Measurements from ENCODE around the gene FNIP2. TPM values are rescaled to one million over a fixed set of nuclear protein-coding genes. Genes with fewer than 3 reads are reported as not detected.
"Not testable (repeated sequence)": the region's sequence is repeated elsewhere in the genome, so short reads cannot be mapped to it uniquely, and the experiment has no call there.

The FNIP2 gene
- total RNA-seq, 1 experiment from 2014 or later: 0.56 TPM

DNA sequence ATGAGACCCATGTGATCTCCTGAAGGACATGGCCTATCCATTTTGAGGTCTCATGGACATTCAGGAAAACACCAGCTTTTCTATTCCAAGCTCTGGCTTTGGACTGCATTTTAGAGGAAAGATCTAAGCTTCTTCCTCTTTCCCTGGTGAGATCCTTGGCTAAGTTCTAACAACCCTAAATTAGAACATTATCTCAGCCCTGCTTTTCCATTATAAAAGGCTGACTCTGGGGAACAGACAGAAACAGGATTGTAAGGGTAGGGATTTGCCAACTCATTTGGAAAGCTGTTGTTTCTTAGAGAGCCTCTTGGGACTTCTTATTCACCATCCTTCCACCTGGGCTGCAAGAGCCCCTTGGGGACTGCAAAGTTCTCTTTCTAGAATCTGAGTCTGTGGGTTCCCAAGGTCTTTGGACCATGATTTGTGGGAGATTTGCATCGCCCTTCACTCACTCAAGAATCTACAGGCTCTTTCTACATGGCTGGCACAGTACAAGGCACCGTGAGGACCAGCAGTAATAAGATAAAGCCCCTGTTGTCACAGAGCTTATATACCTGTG, 146.9 kb downstream of the FNIP2 start:
- H3K36me3 ChIP-seq (ENCODE audit: insufficient read depth, low read length): no peaks in the 10 kb centered on the region
- no peaks in the 10 kb centered on the region for H3K9me3 ChIP-seq (ENCODE audit: low read length)
- H3K27ac ChIP-seq (ENCODE audit: low read length): no peak overlapping the region
- no peak overlapping the region for H3K4me3 ChIP-seq (ENCODE audit: low read length)
- no peaks in the 10 kb centered on the region for H3K4me1 ChIP-seq (ENCODE audit: low read length)
- no peak for DNase-seq
- H3K9me2 ChIP-seq (replicated peaks; ENCODE audit: insufficient read depth, low read length): no peaks in the 10 kb centered on the region
- H4K20me1 ChIP-seq (ENCODE audit: insufficient read depth, low read depth, low read length): no peaks in the 10 kb centered on the region
- H2AFZ ChIP-seq (ENCODE audit: low read length): no peak overlapping the region
- H3K79me2 ChIP-seq (ENCODE audit: low read length): no peaks in the 10 kb centered on the region
- H3K27me3 ChIP-seq (ENCODE audit: low read length): 0 out of 2 replicates have a peak, but pooled peaks cover 2% of the 10 kb centered on the region
- H3K4me2 ChIP-seq (ENCODE audit: low read depth, low read length, poor library complexity, severe bottlenecking): no peak overlapping the region
- no peak overlapping the region for H3K9ac ChIP-seq (ENCODE audit: low read length)

DNA sequence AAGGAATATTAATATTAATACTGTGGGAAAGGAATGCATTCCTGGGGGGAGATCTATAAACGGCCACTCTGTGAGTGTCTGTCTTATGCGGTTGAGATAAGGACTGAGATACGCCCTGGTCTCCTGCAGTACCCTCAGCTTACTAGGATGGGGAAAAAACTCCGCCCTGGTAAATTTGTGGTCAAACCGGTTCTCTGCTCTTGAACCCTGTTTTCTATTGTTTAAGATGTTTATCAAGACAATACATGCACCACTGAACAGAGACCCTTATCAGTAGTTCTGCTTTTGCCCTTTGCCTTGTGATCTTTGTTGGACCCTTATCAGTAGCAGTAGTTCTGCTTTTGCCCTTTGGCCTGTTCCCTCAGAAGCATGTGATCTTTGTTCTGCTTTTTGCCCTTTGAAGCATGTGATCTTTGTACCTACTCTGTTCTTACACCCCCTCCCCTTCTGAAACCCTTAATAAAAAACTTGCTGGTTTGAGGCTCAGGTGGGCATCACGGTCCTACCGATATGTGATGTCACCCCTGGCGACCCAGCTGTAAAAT, 151.7 kb downstream of the FNIP2 start:
- not testable (repeated sequence) for H3K4me3 ChIP-seq (ENCODE audit: low read length); H3K9me2 ChIP-seq (replicated peaks; ENCODE audit: insufficient read depth, low read length); H3K9me3 ChIP-seq (ENCODE audit: low read length); H2AFZ ChIP-seq (ENCODE audit: low read length); H3K4me1 ChIP-seq (ENCODE audit: low read length); H3K36me3 ChIP-seq (ENCODE audit: insufficient read depth, low read length); H3K27ac ChIP-seq (ENCODE audit: low read length); H3K4me2 ChIP-seq (ENCODE audit: low read depth, low read length, poor library complexity, severe bottlenecking); H3K27me3 ChIP-seq (ENCODE audit: low read length); DNase-seq; H3K79me2 ChIP-seq (ENCODE audit: low read length); H3K9ac ChIP-seq (ENCODE audit: low read length); H4K20me1 ChIP-seq (ENCODE audit: insufficient read depth, low read depth, low read length)

DNA sequence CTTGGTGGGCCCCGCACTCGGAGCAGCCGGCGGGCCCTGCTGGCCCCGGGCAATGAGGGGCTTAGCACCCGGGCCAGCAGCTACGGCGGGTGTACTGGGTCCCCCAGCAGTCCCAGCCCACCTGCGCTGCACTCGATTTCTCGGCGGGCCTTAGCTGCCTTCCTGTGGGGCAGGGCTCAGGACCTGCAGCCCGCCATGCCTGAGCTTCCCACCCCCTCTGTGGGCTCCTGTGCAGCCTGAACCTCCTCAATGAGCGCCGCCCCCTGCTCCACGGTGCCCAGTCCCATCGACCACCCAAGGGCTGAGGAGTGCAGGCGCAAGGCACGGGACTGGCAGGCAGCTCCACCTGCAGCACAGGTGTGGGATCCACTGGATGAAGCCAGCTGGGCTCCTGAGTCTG, 158.9 kb downstream of the FNIP2 start:
- H3K4me2 ChIP-seq (ENCODE audit: low read depth, low read length, poor library complexity, severe bottlenecking); H3K4me3 ChIP-seq (ENCODE audit: low read length); H4K20me1 ChIP-seq (ENCODE audit: insufficient read depth, low read depth, low read length); H3K27ac ChIP-seq (ENCODE audit: low read length); H2AFZ ChIP-seq (ENCODE audit: low read length); H3K9ac ChIP-seq (ENCODE audit: low read length); DNase-seq; H3K9me2 ChIP-seq (replicated peaks; ENCODE audit: insufficient read depth, low read length); H3K4me1 ChIP-seq (ENCODE audit: low read length); H3K9me3 ChIP-seq (ENCODE audit: low read length); H3K36me3 ChIP-seq (ENCODE audit: insufficient read depth, low read length); H3K79me2 ChIP-seq (ENCODE audit: low read length); H3K27me3 ChIP-seq (ENCODE audit: low read length): not testable (repeated sequence)

DNA sequence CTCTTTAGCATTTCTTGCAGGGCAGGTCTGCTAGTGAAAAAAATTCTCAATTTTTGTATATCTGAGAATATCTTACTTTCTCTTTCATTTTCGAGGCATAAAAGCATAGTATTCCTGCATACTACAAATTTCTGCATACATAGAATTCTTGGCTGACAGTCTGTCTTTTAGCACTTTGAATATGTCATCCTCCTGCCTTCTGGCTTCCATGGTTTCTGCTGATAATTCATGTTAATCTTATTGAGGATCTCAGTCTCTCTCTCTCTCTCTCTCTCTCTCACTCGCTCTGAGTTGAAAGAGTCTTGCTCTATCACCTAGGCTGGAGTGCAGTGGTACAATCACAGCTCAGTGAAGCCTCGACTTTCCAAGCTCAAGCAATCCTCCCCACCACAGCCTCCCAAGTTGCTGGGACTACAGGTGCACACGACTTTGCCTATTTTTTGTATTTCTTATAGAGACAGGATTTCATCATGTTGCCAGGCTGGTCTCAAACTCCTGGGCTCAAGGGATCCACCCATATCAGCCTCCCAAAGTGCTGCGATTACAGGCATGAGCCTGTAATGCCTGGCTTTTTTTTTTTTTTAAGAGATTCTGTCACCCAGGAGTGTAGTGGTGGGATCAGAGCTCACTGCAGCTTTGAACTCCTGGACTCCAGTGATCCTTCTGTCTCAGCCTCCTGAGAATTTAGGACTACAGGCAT, 161.3 kb downstream of the FNIP2 start:
- no peak overlapping the region for H3K4me3 ChIP-seq (ENCODE audit: low read length)
- DNase-seq: no peak
- no peaks in the 10 kb centered on the region for H3K4me1 ChIP-seq (ENCODE audit: low read length)
- no peaks in the 10 kb centered on the region for H3K9me2 ChIP-seq (replicated peaks; ENCODE audit: insufficient read depth, low read length)
- no peak overlapping the region for H3K9ac ChIP-seq (ENCODE audit: low read length)
- no peaks in the 10 kb centered on the region for H4K20me1 ChIP-seq (ENCODE audit: insufficient read depth, low read depth, low read length)
- no peaks in the 10 kb centered on the region for H3K9me3 ChIP-seq (ENCODE audit: low read length)
- no peaks in the 10 kb centered on the region for H3K36me3 ChIP-seq (ENCODE audit: insufficient read depth, low read length)
- no peaks in the 10 kb centered on the region for H3K79me2 ChIP-seq (ENCODE audit: low read length)
- H3K27ac ChIP-seq (ENCODE audit: low read length): no peak overlapping the region
- no peaks in the 10 kb centered on the region for H3K27me3 ChIP-seq (ENCODE audit: low read length)
- H2AFZ ChIP-seq (ENCODE audit: low read length): no peak overlapping the region
- no peak overlapping the region for H3K4me2 ChIP-seq (ENCODE audit: low read depth, low read length, poor library complexity, severe bottlenecking)

DNA sequence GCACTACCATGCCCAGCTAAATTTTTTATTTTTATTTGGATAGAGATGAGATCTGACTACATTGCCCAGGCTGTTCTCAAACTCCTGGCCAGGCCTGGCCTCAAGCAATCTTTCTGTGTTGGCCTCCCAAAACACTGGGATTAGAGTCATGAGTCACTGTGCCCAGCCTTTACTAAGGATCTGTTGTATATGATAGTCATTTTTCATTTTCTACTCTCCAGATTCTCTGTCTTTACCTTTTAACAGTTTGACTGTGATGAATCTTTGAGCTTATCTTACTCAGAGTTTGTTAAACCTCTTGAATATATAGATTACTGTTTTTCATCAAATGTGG, 161.8 kb downstream of the FNIP2 start:
- H2AFZ ChIP-seq (ENCODE audit: low read length): no peak overlapping the region

DNA sequence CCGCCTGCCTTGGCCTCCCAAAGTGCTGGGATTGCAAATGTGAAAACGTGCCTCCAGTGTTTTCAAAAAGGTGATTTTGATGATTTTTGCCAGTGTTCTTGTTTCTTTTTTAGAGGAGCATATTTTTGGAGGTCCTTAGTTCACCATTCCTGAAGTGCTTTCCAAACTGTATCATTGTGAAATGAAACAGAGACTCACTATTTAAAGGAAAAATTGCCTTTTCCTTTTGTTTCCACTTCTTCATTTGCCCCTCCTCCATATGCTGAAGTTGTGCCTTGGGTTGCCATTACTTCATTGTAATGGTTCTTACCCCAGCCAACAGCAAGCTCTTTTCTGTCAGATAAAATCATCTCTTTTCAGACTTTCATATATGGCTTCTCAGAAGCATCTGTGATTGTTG, 164.4 kb downstream of the FNIP2 start:
- DNase-seq: no peak
- no peak overlapping the region for H3K4me3 ChIP-seq (ENCODE audit: low read length)
- no peak overlapping the region for H3K9ac ChIP-seq (ENCODE audit: low read length)
- H3K27ac ChIP-seq (ENCODE audit: low read length): no peak overlapping the region
- H4K20me1 ChIP-seq (ENCODE audit: insufficient read depth, low read depth, low read length): no peaks in the 10 kb centered on the region
- no peak overlapping the region for H2AFZ ChIP-seq (ENCODE audit: low read length)
- H3K9me3 ChIP-seq (ENCODE audit: low read length): no peaks in the 10 kb centered on the region
- H3K36me3 ChIP-seq (ENCODE audit: insufficient read depth, low read length): no peaks in the 10 kb centered on the region
- H3K9me2 ChIP-seq (replicated peaks; ENCODE audit: insufficient read depth, low read length): no peaks in the 10 kb centered on the region
- H3K27me3 ChIP-seq (ENCODE audit: low read length): no peaks in the 10 kb centered on the region
- no peak overlapping the region for H3K4me2 ChIP-seq (ENCODE audit: low read depth, low read length, poor library complexity, severe bottlenecking)
- no peaks in the 10 kb centered on the region for H3K4me1 ChIP-seq (ENCODE audit: low read length)
- H3K79me2 ChIP-seq (ENCODE audit: low read length): no peaks in the 10 kb centered on the region

More for the DNA sequence above, 161.8 kb downstream of the FNIP2 start:
- H3K9me2 ChIP-seq (replicated peaks; ENCODE audit: insufficient read depth, low read length): no peaks in the 10 kb centered on the region
- no peak overlapping the region for H3K9ac ChIP-seq (ENCODE audit: low read length)
- no peaks in the 10 kb centered on the region for H3K27me3 ChIP-seq (ENCODE audit: low read length)
- no peak overlapping the region for H3K27ac ChIP-seq (ENCODE audit: low read length)
- no peaks in the 10 kb centered on the region for H3K4me1 ChIP-seq (ENCODE audit: low read length)
- H3K4me2 ChIP-seq (ENCODE audit: low read depth, low read length, poor library complexity, severe bottlenecking): no peak overlapping the region
- no peaks in the 10 kb centered on the region for H3K79me2 ChIP-seq (ENCODE audit: low read length)
- H3K36me3 ChIP-seq (ENCODE audit: insufficient read depth, low read length): no peaks in the 10 kb centered on the region
- H3K4me3 ChIP-seq (ENCODE audit: low read length): no peak overlapping the region
- DNase-seq: no peak
- no peaks in the 10 kb centered on the region for H3K9me3 ChIP-seq (ENCODE audit: low read length)
- H4K20me1 ChIP-seq (ENCODE audit: insufficient read depth, low read depth, low read length): no peaks in the 10 kb centered on the region

DNA sequence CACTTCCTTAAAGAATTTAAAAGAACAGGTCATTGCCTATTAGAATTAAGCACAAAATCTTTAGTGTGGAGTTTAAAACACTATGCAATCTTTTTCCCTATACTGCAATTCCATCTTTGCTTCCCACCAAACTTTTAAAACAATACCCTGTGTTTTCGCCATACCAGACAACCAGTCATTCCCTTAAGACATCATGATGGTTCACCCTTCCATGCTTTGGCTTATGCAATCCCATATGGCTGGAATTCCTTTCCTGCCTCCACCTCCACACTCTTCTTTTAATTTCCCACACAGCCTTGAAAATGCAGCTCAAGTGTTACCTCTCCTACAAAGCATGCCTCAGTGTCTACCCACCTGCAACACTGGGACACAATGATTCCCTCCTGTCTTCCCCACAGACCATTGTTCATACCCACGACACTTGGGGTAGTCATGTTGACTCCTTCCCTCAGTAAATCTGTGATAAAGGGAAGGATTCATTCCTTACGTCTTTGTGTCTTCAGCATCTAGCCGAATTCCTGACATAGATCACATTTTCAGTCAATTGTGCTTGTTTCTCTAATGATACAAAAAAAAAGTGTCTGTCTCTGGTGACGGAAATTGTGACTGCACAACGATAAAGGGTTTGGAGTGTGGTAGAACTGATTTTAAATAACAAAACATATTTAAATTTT, 166.3 kb downstream of the FNIP2 start:
- Histone ChIP-seq H2AFZ (ENCODE audit: low read length) (no peak overlapping the region), H3K9ac (ENCODE audit: low read length) (no peak overlapping the region), H3K36me3 (ENCODE audit: insufficient read depth, low read length) (no peaks in the 10 kb centered on the region), H3K79me2 (ENCODE audit: low read length) (no peaks in the 10 kb centered on the region), H3K9me2 (replicated peaks; ENCODE audit: insufficient read depth, low read length) (no peaks in the 10 kb centered on the region), H3K4me1 (ENCODE audit: low read length) (no peaks in the 10 kb centered on the region), H3K27ac (ENCODE audit: low read length) (no peak overlapping the region), H3K27me3 (ENCODE audit: low read length) (no peaks in the 10 kb centered on the region), H3K4me3 (ENCODE audit: low read length) (no peak overlapping the region), H3K4me2 (ENCODE audit: low read depth, low read length, poor library complexity, severe bottlenecking) (no peak overlapping the region), H4K20me1 (ENCODE audit: insufficient read depth, low read depth, low read length) (no peaks in the 10 kb centered on the region), H3K9me3 (ENCODE audit: low read length) (no peaks in the 10 kb centered on the region)
- no peak for DNase-seq

DNA sequence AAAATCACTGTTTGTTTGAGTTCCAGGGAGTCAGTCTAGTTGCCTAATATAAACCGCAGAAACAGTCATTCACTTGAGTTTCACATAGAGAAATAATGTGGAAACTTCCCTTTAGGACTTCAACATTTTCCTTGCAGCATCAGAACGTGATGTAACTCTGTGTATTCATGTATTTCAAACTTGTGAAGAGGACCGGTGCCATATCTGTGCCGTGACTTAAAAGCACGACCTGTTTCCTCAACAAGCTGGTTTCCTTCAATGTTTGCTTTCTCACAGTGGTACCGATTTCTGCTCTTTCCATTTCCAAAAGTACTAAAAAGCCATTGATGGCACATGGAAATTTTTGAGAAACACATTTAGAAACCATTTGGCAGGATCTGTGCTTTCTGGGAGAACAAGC, 167.4 kb downstream of the FNIP2 start:
- no peak overlapping the region for H3K9ac ChIP-seq (ENCODE audit: low read length)

More for the DNA sequence above, 167.4 kb downstream of the FNIP2 start:
- Histone ChIP-seq H3K79me2 (ENCODE audit: low read length) (no peaks in the 10 kb centered on the region), H2AFZ (ENCODE audit: low read length) (no peak overlapping the region), H3K27me3 (ENCODE audit: low read length) (no peaks in the 10 kb centered on the region), H3K9me3 (ENCODE audit: low read length) (no peaks in the 10 kb centered on the region), H3K4me3 (ENCODE audit: low read length) (no peak overlapping the region), H3K36me3 (ENCODE audit: insufficient read depth, low read length) (no peaks in the 10 kb centered on the region), H3K27ac (ENCODE audit: low read length) (no peak overlapping the region), H3K4me1 (ENCODE audit: low read length) (no peaks in the 10 kb centered on the region), H3K4me2 (ENCODE audit: low read depth, low read length, poor library complexity, severe bottlenecking) (no peak overlapping the region), H3K9me2 (replicated peaks; ENCODE audit: insufficient read depth, low read length) (no peaks in the 10 kb centered on the region), H4K20me1 (ENCODE audit: insufficient read depth, low read depth, low read length) (no peaks in the 10 kb centered on the region)
- no peak for DNase-seq

All from Karpas-422 (cell line).